IMR-90 (cell line): ENCODE results near the gene ADAM33. TPM values are rescaled to one million over a fixed set of nuclear protein-coding genes. Genes with fewer than 3 reads are reported as not detected.

Source experiments
- ATAC-seq: fragments of 200-7000 bp; cut with Tn5 transposase; 2 replicates; pipeline ENCODE4 v1.9.1; 2020; ENCODE audit warnings: low read depth, mild to moderate bottlenecking, moderate library complexity
- BruUV-seq: library from RNA; stranded (reverse); fragments of 400-500 nt; replicated peaks from 2 replicates; lab custom pipeline; 2021; lab: Mats Ljungman, UMichigan
- CTCF ChIA-PET: fragments of 300-600 bp; formaldehyde crosslinking; extraction: SDS; loops from one replicate; lab custom pipeline; 2021; ENCODE audit warnings: antibody characterized with exemption; lab: Yijun Ruan, JAX
- POLR2A ChIA-PET: fragments of 300-600 bp; sonication (Branson Sonifier 250); formaldehyde crosslinking; loops from one replicate; lab custom pipeline; 2022; ENCODE audit warnings: antibody characterized with exemption; ENCODE audit not compliant: unreplicated experiment; lab: Charles Lee
- DNase-seq: peaks from one replicate; pipeline ENCODE4 v3.0.0; 2013
- H2AFZ ChIP-seq: replicated peaks from 2 replicates; pipeline ENCODE3; 2013; ENCODE audit warnings: low read length, mild to moderate bottlenecking; ENCODE audit not compliant: poor library complexity
- H2AK5ac ChIP-seq: 2 replicates; pipeline ENCODE4 v1.6.1; 2013; ENCODE audit warnings: low read depth, low read length, inconsistent platforms
- H2AK9ac ChIP-seq: replicated peaks from 2 replicates; pipeline ENCODE3; 2013; ENCODE audit warnings: mild to moderate bottlenecking, low read depth, low read length, moderate library complexity; ENCODE audit not compliant: poor library complexity
- H2BK120ac ChIP-seq: 2 replicates; pipeline ENCODE4 v1.6.1; 2013; ENCODE audit warnings: low read depth, low read length, inconsistent platforms
- H2BK15ac ChIP-seq: 3 replicates; pipeline ENCODE4 v1.6.1; 2013; ENCODE audit warnings: low read depth, low read length, inconsistent platforms
- H2BK20ac ChIP-seq: 2 replicates; pipeline ENCODE4 v1.6.1; 2013; ENCODE audit warnings: low read depth, mild to moderate bottlenecking, inconsistent platforms, low read length, moderate library complexity
- H2BK5ac ChIP-seq: 2 replicates; pipeline ENCODE4 v1.6.1; 2013; ENCODE audit warnings: mild to moderate bottlenecking, low read depth, low read length, inconsistent platforms; ENCODE audit not compliant: poor library complexity, severe bottlenecking
- H3K14ac ChIP-seq: replicated peaks from 2 replicates; pipeline ENCODE4 v1.6.1; 2013; ENCODE audit warnings: low read depth, low read length, inconsistent platforms
- H3K18ac ChIP-seq: 2 replicates; pipeline ENCODE4 v1.6.1; 2013; ENCODE audit warnings: low read depth, low read length, control low read depth
- H3K23ac ChIP-seq: 2 replicates; pipeline ENCODE4 v1.6.1; 2013; ENCODE audit warnings: low read depth, low read length, inconsistent platforms
- H3K27ac ChIP-seq: 2 replicates; pipeline ENCODE4 v1.5.1; 2013; ENCODE audit warnings: mild to moderate bottlenecking, control low read depth, low read length; ENCODE audit not compliant: insufficient read depth
- H3K27me3 ChIP-seq: 2 replicates; pipeline ENCODE4 v1.6.1; 2013; ENCODE audit warnings: low read length; ENCODE audit not compliant: control insufficient read depth, insufficient read depth
- H3K36me3 ChIP-seq: 2 replicates; pipeline ENCODE4 v1.6.1; 2013; ENCODE audit warnings: low read length, mixed read lengths; ENCODE audit not compliant: control insufficient read depth, insufficient read depth
- H3K4ac ChIP-seq: 2 replicates; pipeline ENCODE4 v1.6.1; 2013; ENCODE audit warnings: low read depth, low read length, inconsistent platforms
- H3K4me1 ChIP-seq: 2 replicates; pipeline ENCODE4 v1.6.1; 2013; ENCODE audit warnings: low read length, mixed read lengths; ENCODE audit not compliant: control insufficient read depth, insufficient read depth
- H3K4me2 ChIP-seq: 2 replicates; pipeline ENCODE4 v1.6.1; 2013; ENCODE audit warnings: low read depth, mild to moderate bottlenecking, control low read depth, low read length, moderate library complexity
- H3K4me3 ChIP-seq: 2 replicates; pipeline ENCODE4 v1.5.1; 2013; ENCODE audit warnings: low read depth, mild to moderate bottlenecking, control low read depth, low read length, moderate library complexity; ENCODE audit not compliant: insufficient read depth
- H3K56ac ChIP-seq: 2 replicates; pipeline ENCODE4 v1.6.1; 2013; ENCODE audit warnings: low read length, inconsistent platforms; ENCODE audit not compliant: insufficient read depth; ENCODE audit errors: extremely low read depth
- H3K79me1 ChIP-seq, 2 experiments: 2 replicates each; pipeline ENCODE4 v1.6.1; 2013; ENCODE audit warnings: low read length in 2 of 2, inconsistent platforms in 1 of 2, low read depth in 1 of 2
- H3K9ac ChIP-seq: 2 replicates; pipeline ENCODE4 v1.6.1; 2013; ENCODE audit warnings: low read depth, low read length, control low read depth
- H3K9me1 ChIP-seq: 2 replicates; pipeline ENCODE4 v1.6.1; 2013; ENCODE audit warnings: low read length, inconsistent platforms; ENCODE audit not compliant: insufficient read depth
- H3K9me3 ChIP-seq: 2 replicates; pipeline ENCODE4 v1.6.1; 2013; ENCODE audit warnings: low read length; ENCODE audit not compliant: control insufficient read depth, insufficient read depth
- H4K20me1 ChIP-seq: 2 replicates; pipeline ENCODE4 v1.6.1; 2013; ENCODE audit warnings: low read length, inconsistent platforms; ENCODE audit not compliant: insufficient read depth
- H4K5ac ChIP-seq: 2 replicates; pipeline ENCODE4 v1.6.1; 2013; ENCODE audit warnings: mild to moderate bottlenecking, low read depth, low read length, control low read depth
- H4K8ac ChIP-seq, 2 experiments: 2 replicates each; pipeline ENCODE4 v1.6.1; 2013; ENCODE audit warnings: low read depth in 2 of 2, low read length in 2 of 2, control low read depth in 1 of 2, inconsistent platforms in 1 of 2
- H4K91ac ChIP-seq: 2 replicates; pipeline ENCODE4 v1.6.1; 2013; ENCODE audit warnings: low read depth, low read length, inconsistent platforms; ENCODE audit not compliant: insufficient read depth
- BHLHE40 ChIP-seq: fragments of 150-350 bp; IDR thresholded peaks from 2 replicates; pipeline ENCODE4 v1.6.1; 2016; ENCODE audit warnings: mild to moderate bottlenecking, low read depth, low read length
- CEBPB ChIP-seq: IDR thresholded peaks from 2 replicates; pipeline ENCODE4 v1.6.1; 2012; ENCODE audit warnings: low read depth, low read length, improper control_type of control experiment
- CHD1 ChIP-seq: IDR thresholded peaks from 2 replicates; pipeline ENCODE4 v1.6.1; 2012; ENCODE audit warnings: low read depth, low read length, improper control_type of control experiment
- ELK1 ChIP-seq: fragments of 150-350 bp; IDR thresholded peaks from 2 replicates; pipeline ENCODE4 v1.6.1; 2016; ENCODE audit warnings: low read depth, mild to moderate bottlenecking, low read length, moderate library complexity, borderline replicate concordance
- FOS ChIP-seq: fragments of 150-350 bp; IDR thresholded peaks from 2 replicates; pipeline ENCODE4 v1.6.1; 2016; ENCODE audit warnings: low read depth, low read length
- MAFK ChIP-seq: IDR thresholded peaks from 2 replicates; pipeline ENCODE4 v1.6.1; 2012; ENCODE audit warnings: low read depth, low read length, improper control_type of control experiment
- MAZ ChIP-seq: IDR thresholded peaks from 2 replicates; pipeline ENCODE4 v1.6.1; 2012; ENCODE audit warnings: low read depth, mild to moderate bottlenecking, low read length, improper control_type of control experiment, moderate library complexity, borderline replicate concordance
- MXI1 ChIP-seq: IDR thresholded peaks from 2 replicates; pipeline ENCODE4 v1.6.1; 2012; ENCODE audit warnings: low read depth, mild to moderate bottlenecking, low read length, moderate library complexity, borderline replicate concordance
- NFE2L2 ChIP-seq: fragments of 150-350 bp; IDR thresholded peaks from 2 replicates; pipeline ENCODE4 v1.6.1; 2016; ENCODE audit warnings: low read depth, mild to moderate bottlenecking, low read length
- POLR2A ChIP-seq: IDR thresholded peaks from 2 replicates; pipeline ENCODE4 v1.6.1; 2012; ENCODE audit warnings: mild to moderate bottlenecking, low read depth, low read length
- RAD21 ChIP-seq: IDR thresholded peaks from 2 replicates; pipeline ENCODE4 v1.6.1; 2012; ENCODE audit warnings: low read length, improper control_type of control experiment
- RCOR1 ChIP-seq: IDR thresholded peaks from 2 replicates; pipeline ENCODE4 v1.6.1; 2012; ENCODE audit warnings: mild to moderate bottlenecking, low read length, improper control_type of control experiment; ENCODE audit not compliant: insufficient replicate concordance
- RFX5 ChIP-seq: IDR thresholded peaks from 2 replicates; pipeline ENCODE4 v1.8.0; 2012; ENCODE audit warnings: low read depth, mild to moderate bottlenecking, low read length, moderate library complexity
- SMC3 ChIP-seq: fragments of 150-350 bp; IDR thresholded peaks from 2 replicates; pipeline ENCODE4 v1.6.1; 2016; ENCODE audit warnings: low read depth, mild to moderate bottlenecking, antibody characterized with exemption, low read length, moderate library complexity
- USF2 ChIP-seq: fragments of 150-350 bp; IDR thresholded peaks from 2 replicates; pipeline ENCODE4 v1.6.1; 2017; ENCODE audit warnings: mild to moderate bottlenecking, antibody characterized with exemption, low read length, low read depth
- WGBS, 2 experiments: methylation state at CpG; one replicate each; pipeline versions ENCODE4 v1.1.5 to v1.1.7; 2013; ENCODE audit warnings: missing lambda C conversion rate in 2 of 2; ENCODE audit not compliant: insufficient read length in 1 of 2; ENCODE audit errors: extremely low coverage in 2 of 2; 5-methylcytosine and 5-hydroxymethylcytosine counted together
- dilution Hi-C: fragments of 300-500 bp; cut with HindIII; formaldehyde crosslinking; loops from one replicate; pipeline ENCODE4 v1.14.3; 2018; ENCODE audit warnings: low sequenced_read_pairs; ENCODE audit not compliant: unreplicated experiment
- in situ Hi-C: fragments of 300-500 bp; cut with MboI; formaldehyde crosslinking; loops from 3 replicates; pipeline ENCODE4 v1.14.3; 2019; ENCODE audit warnings: low sequenced_read_pairs, inconsistent platforms, mixed read lengths
- intact Hi-C: fragments of 100-400 bp; cut with micrococcal nuclease; formaldehyde crosslinking; loops from 2 replicates; pipeline ENCODE4 v1.10.0; 2022
- polyA plus RNA-seq, 3 experiments: library from polyadenylated mRNA; depleted of rRNA; stranded (reverse); fragments of >200 nt; gene quantifications; 2 replicates each; pipeline ENCODE4 v1.2.3, GENCODE V29; 2012; ENCODE audit warnings: low replicate concordance in 1 of 3
- total RNA-seq: library from RNA; depleted of rRNA; stranded (reverse); fragments of >200 nt; gene quantifications from 2 replicates; pipeline ENCODE4 v1.2.3, GENCODE V29; 2012
- TF ChIP-seq, protein P1 (sequence below): conservative IDR thresholded peaks from 2 replicates; pipeline ENCODE4 v1.5.1; 2012; ENCODE audit warnings: mild to moderate bottlenecking, low read depth, low read length, improper control_type of control experiment

ADAM33 gene
- total and polyA plus RNA-seq, 2 of the 4 experiments (the other 2 are of a cell fraction): 0.18 to 1.7 TPM

GRCh38 chr20:3691306-3691705 is 9.5 kb upstream of the ADAM33 start:
- H2AFZ ChIP-seq: no peak overlapping the region
- DNase-seq: no peak
- no peak overlapping the region for H3K27ac ChIP-seq
- in situ Hi-C loops (no loop called here), intact Hi-C loops (no loop called here), dilution Hi-C loops (no loop called here)
- H3K9me3 ChIP-seq: peaks cover under 1% of the 10 kb centered on the region; the same call in 1 of the 2 replicates
- H2BK120ac ChIP-seq: no peak overlapping the region
- H4K5ac ChIP-seq: no peak overlapping the region
- no peak overlapping the region for H3K23ac ChIP-seq
- H3K56ac ChIP-seq: no peak overlapping the region
- peaks cover 7% of the 10 kb centered on the region for H3K9me1 ChIP-seq
- 60% methylated on average over 2 of the region's 16 CpGs; no CpG with 5 or more reads in 1 of the 2 experiments for WGBS, 2 experiments
- H3K27me3 ChIP-seq: peaks cover 7% of the 10 kb centered on the region; the same call in 1 of the 2 replicates
- POLR2A ChIA-PET: no interaction called here
- no peak for ATAC-seq
- H3K9ac ChIP-seq: no peak overlapping the region
- H3K4me1 ChIP-seq: peaks cover 7% of the 10 kb centered on the region
- no peak overlapping the region for H3K14ac ChIP-seq
- no peak overlapping the region for H2BK15ac ChIP-seq
- no peaks in the 10 kb centered on the region for H3K36me3 ChIP-seq
- no peak overlapping the region for H3K18ac ChIP-seq
- no peak overlapping the region for H2AK5ac ChIP-seq
- no peak overlapping the region for H3K4me2 ChIP-seq
- H3K4ac ChIP-seq: no peak overlapping the region
- no peak overlapping the region for H2BK20ac ChIP-seq
- H4K20me1 ChIP-seq: no peaks in the 10 kb centered on the region
- no TSS peak for BruUV-seq
- H4K91ac ChIP-seq: no peak overlapping the region
- H3K4me3 ChIP-seq: no peak overlapping the region
- no peak overlapping the region for H2BK5ac ChIP-seq
- TF ChIP-seq NFE2L2: no peak
- TF ChIP-seq, protein P1, sequence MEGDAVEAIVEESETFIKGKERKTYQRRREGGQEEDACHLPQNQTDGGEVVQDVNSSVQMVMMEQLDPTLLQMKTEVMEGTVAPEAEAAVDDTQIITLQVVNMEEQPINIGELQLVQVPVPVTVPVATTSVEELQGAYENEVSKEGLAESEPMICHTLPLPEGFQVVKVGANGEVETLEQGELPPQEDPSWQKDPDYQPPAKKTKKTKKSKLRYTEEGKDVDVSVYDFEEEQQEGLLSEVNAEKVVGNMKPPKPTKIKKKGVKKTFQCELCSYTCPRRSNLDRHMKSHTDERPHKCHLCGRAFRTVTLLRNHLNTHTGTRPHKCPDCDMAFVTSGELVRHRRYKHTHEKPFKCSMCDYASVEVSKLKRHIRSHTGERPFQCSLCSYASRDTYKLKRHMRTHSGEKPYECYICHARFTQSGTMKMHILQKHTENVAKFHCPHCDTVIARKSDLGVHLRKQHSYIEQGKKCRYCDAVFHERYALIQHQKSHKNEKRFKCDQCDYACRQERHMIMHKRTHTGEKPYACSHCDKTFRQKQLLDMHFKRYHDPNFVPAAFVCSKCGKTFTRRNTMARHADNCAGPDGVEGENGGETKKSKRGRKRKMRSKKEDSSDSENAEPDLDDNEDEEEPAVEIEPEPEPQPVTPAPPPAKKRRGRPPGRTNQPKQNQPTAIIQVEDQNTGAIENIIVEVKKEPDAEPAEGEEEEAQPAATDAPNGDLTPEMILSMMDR: no peak
- no peak for TF ChIP-seq FOS
- TF ChIP-seq ELK1: no peak
- no peak for TF ChIP-seq BHLHE40
- no peak for TF ChIP-seq SMC3
- no peak for TF ChIP-seq POLR2A
- TF ChIP-seq RAD21: no peak
- TF ChIP-seq MAFK: no peak
- no peak for TF ChIP-seq RCOR1
- no peak for TF ChIP-seq MXI1
- no peak for TF ChIP-seq MAZ
- no peak for TF ChIP-seq CHD1
- TF ChIP-seq CEBPB: no peak
- TF ChIP-seq RFX5: no peak
- no peak for TF ChIP-seq USF2
- H2AK9ac ChIP-seq: no peak overlapping the region
- no peak overlapping the region for H4K8ac ChIP-seq
- H3K79me1 ChIP-seq: no peaks in the 10 kb centered on the region
- CTCF ChIA-PET: no interaction called here
